AG04450 (cell line): ENCODE measurements around the gene TMEM273. TPM values are rescaled to one million over a fixed set of nuclear protein-coding genes. Genes with fewer than 3 reads are reported as not detected.
A peak's percentile ranks its signal among the peaks of the same experiment; 100 is the strongest.

ENCODE experiments used
- CTCF ChIA-PET: fragments of 300-600, 350-600 bp; formaldehyde crosslinking; extraction: SDS; loops from one replicate; lab custom pipeline; 2022; ENCODE audit warnings: antibody characterized with exemption, inconsistent platforms; lab: Charles Lee
- POLR2A ChIA-PET: fragments of 350-600 bp; formaldehyde crosslinking; extraction: SDS; loops from one replicate; lab custom pipeline; 2021; ENCODE audit warnings: antibody characterized with exemption, inconsistent platforms; lab: Yijun Ruan, JAX
- DNase-seq: peaks from one replicate; pipeline ENCODE4 v3.0.0-alpha.2; 2011; ENCODE audit warnings: low read depth, low spot score
- H3K27ac ChIP-seq: one replicate; pipeline ENCODE4 v1.5.1; 2012; ENCODE audit warnings: low read depth, low read length, control low read depth
- H3K27me3 ChIP-seq: one replicate; pipeline ENCODE4 v1.6.0; 2012; ENCODE audit warnings: low read length; ENCODE audit not compliant: control insufficient read depth, insufficient read depth
- H3K4me3 ChIP-seq: 2 replicates; pipeline ENCODE4 v1.5.1; 2011; ENCODE audit warnings: mild to moderate bottlenecking, low read depth, low read length, control low read depth
- H3K9me3 ChIP-seq: 2 replicates; pipeline ENCODE4 v1.5.1; 2012; ENCODE audit warnings: low read length; ENCODE audit not compliant: control insufficient read depth, insufficient read depth
- CTCF ChIP-seq: IDR thresholded peaks from 2 replicates; pipeline ENCODE4 v1.5.1; 2011; ENCODE audit warnings: low read depth, low read length, control low read depth, inconsistent platforms
- polyA plus RNA-seq: library from polyadenylated mRNA; depleted of rRNA; stranded (reverse); fragments of >200 nt; gene quantifications from 2 replicates; pipeline ENCODE4 v1.2.3, GENCODE V29; 2011

Gene TMEM273
- polyA plus RNA-seq, 1 experiment: not detected

GRCh38 chr10:49114718-49115014 lies 73.5 kb downstream of the TMEM273 start:
- DNase-seq: no peak
- no peak for TF ChIP-seq CTCF
- ChIA-PET POLR2A (interaction anchor here (0.7 kb wide), 1 partner anchor 62 kb away, joined by 4 read pairs; no protein-coding TSS in a partner anchor), CTCF (interaction anchor here (0.6 to 1.9 kb wide), 2 partner anchors 20 to 47 kb away, joined by 3 to 5 read pairs; no protein-coding TSS in a partner anchor)
- H3K4me3 ChIP-seq: peak overlapping the region; percentile 70
- no peaks in the 10 kb centered on the region; the same call in 1 of the 2 replicates for H3K9me3 ChIP-seq
- H3K27me3 ChIP-seq: peaks cover 11% of the 10 kb centered on the region
- peak overlapping the region; percentile 47 for H3K27ac ChIP-seq

GRCh38 chr10:49113741-49114141 lies 74.5 kb downstream of the TMEM273 start:
- Histone ChIP-seq H3K4me3 (no peak overlapping the region), H3K27ac (no peak overlapping the region), H3K9me3 (no peaks in the 10 kb centered on the region; the same call in 1 of the 2 replicates), H3K27me3 (peaks cover 11% of the 10 kb centered on the region)
- no peak for DNase-seq
- TF ChIP-seq CTCF: no peak
- POLR2A ChIA-PET: no interaction called here
- CTCF ChIA-PET: interaction anchor here (0.6 to 1.9 kb wide), 5 partner anchors 16 to 535 kb away, joined by 3 to 5 read pairs (median 3); no protein-coding TSS in a partner anchor

- no peak for DNase-seq
- TF ChIP-seq CTCF: no peak
- ChIA-PET POLR2A (no interaction called here), CTCF (interaction anchor here (0.6 to 1.9 kb wide), 4 partner anchors 17 to 534 kb away, joined by 3 to 5 read pairs (median 4); no protein-coding TSS in a partner anchor)
- H3K27me3 ChIP-seq: peaks cover 11% of the 10 kb centered on the region
- no peak overlapping the region for H3K27ac ChIP-seq
- H3K9me3 ChIP-seq: no peaks in the 10 kb centered on the region; the same call in 1 of the 2 replicates
- H3K4me3 ChIP-seq: no peak overlapping the region
Measured at GRCh38 chr10:49112851-49113250, 75.3 kb downstream of the TMEM273 start.

GRCh38 chr10:49112098-49112497 lies 76.1 kb downstream of the TMEM273 start:
- no peak for TF ChIP-seq CTCF
- no peak overlapping the region for H3K27ac ChIP-seq
- no peak for DNase-seq
- no peak overlapping the region for H3K4me3 ChIP-seq
- POLR2A ChIA-PET: no interaction called here
- no peaks in the 10 kb centered on the region; the same call in 1 of the 2 replicates for H3K9me3 ChIP-seq
- CTCF ChIA-PET: no interaction called here
- peaks cover 9% of the 10 kb centered on the region for H3K27me3 ChIP-seq

- H3K9me3 ChIP-seq: no peaks in the 10 kb centered on the region; the same call in 1 of the 2 replicates
- H3K27ac ChIP-seq: no peak overlapping the region
- no peak for TF ChIP-seq CTCF
- no peak overlapping the region for H3K4me3 ChIP-seq
- ChIA-PET CTCF (no interaction called here), POLR2A (no interaction called here)
- DNase-seq: no peak
- peaks cover 5% of the 10 kb centered on the region for H3K27me3 ChIP-seq
Measured at GRCh38 chr10:49111320-49111698, 76.9 kb downstream of the TMEM273 start.
